ENCODE results near the gene ATAD3B. TPM values are rescaled to one million over a fixed set of nuclear protein-coding genes. Genes with fewer than 3 reads are reported as not detected.
"Not testable (repeated sequence)": the region's sequence is repeated elsewhere in the genome, so short reads cannot be mapped to it uniquely, and the experiment has no call there.

Gene ATAD3B
- total RNA-seq, 2 donors from 2014 or later: 15.4 to 30.9 TPM

DNA sequence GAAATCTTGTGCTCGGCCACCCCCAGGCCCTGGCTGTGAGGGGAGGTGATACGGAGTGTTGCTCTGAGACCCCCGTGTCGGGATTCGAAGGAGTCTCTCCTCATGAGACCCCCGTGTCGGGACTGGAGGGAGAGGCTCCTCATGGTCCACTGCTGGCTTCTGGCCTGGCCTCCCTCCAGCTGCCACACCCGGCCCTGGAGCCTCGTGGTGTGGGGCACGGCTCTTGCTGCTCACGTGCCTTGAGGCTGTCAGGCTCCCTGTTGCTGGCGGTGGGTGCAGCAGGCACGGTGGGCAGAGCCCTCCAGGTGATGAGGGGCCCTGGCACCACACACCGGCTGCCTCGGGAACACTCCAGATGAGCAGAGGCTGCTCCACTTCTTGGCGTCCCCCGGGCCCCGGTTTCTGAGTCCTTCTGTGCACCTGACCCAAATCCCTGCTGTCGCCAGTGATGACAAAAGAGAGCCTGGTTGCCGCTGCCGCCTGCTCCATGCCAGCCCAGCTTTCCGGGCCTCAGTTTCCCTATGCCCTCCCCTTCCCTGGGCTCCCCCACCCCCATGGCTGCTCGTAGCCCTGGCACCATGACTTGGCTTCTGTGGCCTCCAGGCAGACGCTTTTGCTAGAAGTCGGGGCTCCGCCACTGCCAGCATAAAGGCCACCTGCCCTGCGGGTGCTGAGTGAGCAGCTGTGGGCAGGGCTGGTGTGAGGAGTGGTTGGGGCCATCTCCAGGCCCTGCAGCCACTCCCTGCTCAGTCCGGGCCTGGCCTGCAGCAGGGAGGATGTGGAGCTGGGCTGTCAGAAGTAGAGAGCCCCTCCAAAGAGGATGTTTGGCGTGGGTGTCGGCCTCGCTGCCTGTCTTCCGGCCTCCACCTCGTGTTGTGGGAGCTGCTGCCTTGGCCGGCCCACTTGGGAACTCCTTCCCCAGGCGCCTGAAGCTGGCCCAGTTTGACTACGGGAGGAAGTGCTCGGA is 57.0 kb downstream of the ATAD3B start:
- DNase-seq (ENCODE audit: low spot score): no peak
- Histone ChIP-seq H3K27ac (no peak overlapping the region), H3K4me3 (no peak overlapping the region), H3K27me3 (replicated peaks; ENCODE audit: insufficient read depth) (no peaks in the 10 kb centered on the region), H3K36me3 (peaks cover 6% of the 10 kb centered on the region), H3K9me3 (peaks cover 4% of the 10 kb centered on the region), H3K4me1 (ENCODE audit: control insufficient read depth in 1 of 2, low read depth in 2 of 2) (no peaks in the 10 kb centered on the region)
- TF ChIP-seq, protein P1, sequence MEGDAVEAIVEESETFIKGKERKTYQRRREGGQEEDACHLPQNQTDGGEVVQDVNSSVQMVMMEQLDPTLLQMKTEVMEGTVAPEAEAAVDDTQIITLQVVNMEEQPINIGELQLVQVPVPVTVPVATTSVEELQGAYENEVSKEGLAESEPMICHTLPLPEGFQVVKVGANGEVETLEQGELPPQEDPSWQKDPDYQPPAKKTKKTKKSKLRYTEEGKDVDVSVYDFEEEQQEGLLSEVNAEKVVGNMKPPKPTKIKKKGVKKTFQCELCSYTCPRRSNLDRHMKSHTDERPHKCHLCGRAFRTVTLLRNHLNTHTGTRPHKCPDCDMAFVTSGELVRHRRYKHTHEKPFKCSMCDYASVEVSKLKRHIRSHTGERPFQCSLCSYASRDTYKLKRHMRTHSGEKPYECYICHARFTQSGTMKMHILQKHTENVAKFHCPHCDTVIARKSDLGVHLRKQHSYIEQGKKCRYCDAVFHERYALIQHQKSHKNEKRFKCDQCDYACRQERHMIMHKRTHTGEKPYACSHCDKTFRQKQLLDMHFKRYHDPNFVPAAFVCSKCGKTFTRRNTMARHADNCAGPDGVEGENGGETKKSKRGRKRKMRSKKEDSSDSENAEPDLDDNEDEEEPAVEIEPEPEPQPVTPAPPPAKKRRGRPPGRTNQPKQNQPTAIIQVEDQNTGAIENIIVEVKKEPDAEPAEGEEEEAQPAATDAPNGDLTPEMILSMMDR (IDR thresholded peaks at IDR 0.05): no peak
- ATAC-seq (ENCODE audit: insufficient number of reproducible peaks, low FRiP score, low read depth): no peak

DNA sequence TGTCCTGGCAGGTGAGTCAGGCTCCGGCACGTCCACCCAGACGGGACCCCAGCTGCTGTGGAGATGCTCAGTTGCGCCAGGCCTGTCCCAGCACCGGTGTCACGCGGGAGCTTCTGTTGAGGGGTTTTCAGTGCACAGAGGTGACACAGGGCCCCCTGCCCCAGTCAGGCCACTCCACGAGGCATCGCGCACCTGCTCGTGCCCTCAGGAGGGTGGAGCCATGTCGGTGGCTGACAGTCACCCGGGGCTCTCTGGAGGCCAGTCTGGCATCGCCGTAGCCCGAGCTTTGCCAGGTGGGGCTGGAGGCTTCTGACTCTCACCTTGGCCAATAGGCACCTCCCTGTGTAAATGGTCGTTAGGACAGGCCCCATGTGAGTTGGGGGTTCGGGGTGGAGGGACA is 57.8 kb downstream of the ATAD3B start:
- Histone ChIP-seq H3K36me3 (peaks cover 6% of the 10 kb centered on the region), H3K27me3 (replicated peaks; ENCODE audit: insufficient read depth) (no peaks in the 10 kb centered on the region), H3K4me3 (no peak overlapping the region), H3K9me3 (peaks cover 4% of the 10 kb centered on the region), H3K4me1 (ENCODE audit: control insufficient read depth in 1 of 2, low read depth in 2 of 2) (no peaks in the 10 kb centered on the region), H3K27ac (no peak overlapping the region)
- TF ChIP-seq, protein P1 (IDR thresholded peaks at IDR 0.05): no peak
- ATAC-seq (ENCODE audit: insufficient number of reproducible peaks, low FRiP score, low read depth): no peak
- DNase-seq (ENCODE audit: low spot score): no peak

DNA sequence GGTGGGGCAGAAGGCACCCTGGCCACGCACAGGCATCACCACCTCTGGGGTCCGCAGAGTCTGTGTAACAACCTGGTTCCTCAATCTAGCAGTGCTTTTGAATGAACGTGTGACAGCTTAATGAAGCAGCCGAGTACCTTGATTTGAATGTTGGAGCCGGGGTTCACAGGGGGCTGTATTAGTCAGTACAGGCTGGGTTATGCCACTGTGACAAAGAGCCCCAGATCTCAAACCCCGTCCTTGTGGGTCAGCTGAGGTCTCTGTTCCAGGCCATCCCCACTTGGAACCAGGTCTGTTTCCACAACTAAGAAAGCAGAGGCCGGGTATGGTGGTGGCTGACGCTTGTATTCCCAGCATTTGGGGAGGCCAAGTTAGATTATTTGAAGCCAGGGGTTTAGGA is 58.4 kb downstream of the ATAD3B start:
- no peak for DNase-seq (ENCODE audit: low spot score)
- peaks cover 6% of the 10 kb centered on the region for H3K36me3 ChIP-seq
- no peaks in the 10 kb centered on the region for H3K4me1 ChIP-seq (ENCODE audit: control insufficient read depth in 1 of 2, low read depth in 2 of 2)

DNA sequence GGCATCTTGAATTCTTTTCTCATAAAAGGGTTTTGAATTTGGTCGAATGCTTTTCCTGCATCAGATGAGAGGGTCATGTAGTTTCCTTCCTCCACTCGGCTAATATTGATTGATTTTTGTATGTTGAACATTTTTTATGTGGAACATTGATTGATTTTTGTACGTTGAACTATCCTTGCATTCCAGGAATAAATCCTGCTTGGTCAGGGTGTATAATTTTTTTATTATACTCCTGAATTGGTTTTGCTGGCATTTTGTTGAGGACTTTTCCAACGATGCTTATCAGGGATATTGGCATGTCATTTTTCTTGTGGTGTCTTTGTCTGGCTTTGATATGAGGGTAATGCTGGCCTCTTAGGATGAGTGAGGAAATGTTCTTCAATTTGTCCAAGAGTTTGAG is 60.4 kb downstream of the ATAD3B start:
- Histone ChIP-seq H3K36me3 (peaks cover 6% of the 10 kb centered on the region), H3K9me3 (peaks cover 4% of the 10 kb centered on the region), H3K27ac (no peak overlapping the region), H3K27me3 (replicated peaks; ENCODE audit: insufficient read depth) (no peaks in the 10 kb centered on the region), H3K4me1 (ENCODE audit: control insufficient read depth in 1 of 2, low read depth in 2 of 2) (no peaks in the 10 kb centered on the region), H3K4me3 (no peak overlapping the region)
- DNase-seq (ENCODE audit: low spot score): no peak
- ATAC-seq (ENCODE audit: insufficient number of reproducible peaks, low FRiP score, low read depth): no peak
- TF ChIP-seq, protein P1 (IDR thresholded peaks at IDR 0.05): no peak

More for the DNA sequence above, 58.4 kb downstream of the ATAD3B start:
- H3K27ac ChIP-seq: no peak overlapping the region
- H3K27me3 ChIP-seq (replicated peaks; ENCODE audit: insufficient read depth): no peaks in the 10 kb centered on the region
- TF ChIP-seq, protein P1 (IDR thresholded peaks at IDR 0.05): no peak
- no peak overlapping the region for H3K4me3 ChIP-seq
- H3K9me3 ChIP-seq: peaks cover 4% of the 10 kb centered on the region
- no peak for ATAC-seq (ENCODE audit: insufficient number of reproducible peaks, low FRiP score, low read depth)

DNA sequence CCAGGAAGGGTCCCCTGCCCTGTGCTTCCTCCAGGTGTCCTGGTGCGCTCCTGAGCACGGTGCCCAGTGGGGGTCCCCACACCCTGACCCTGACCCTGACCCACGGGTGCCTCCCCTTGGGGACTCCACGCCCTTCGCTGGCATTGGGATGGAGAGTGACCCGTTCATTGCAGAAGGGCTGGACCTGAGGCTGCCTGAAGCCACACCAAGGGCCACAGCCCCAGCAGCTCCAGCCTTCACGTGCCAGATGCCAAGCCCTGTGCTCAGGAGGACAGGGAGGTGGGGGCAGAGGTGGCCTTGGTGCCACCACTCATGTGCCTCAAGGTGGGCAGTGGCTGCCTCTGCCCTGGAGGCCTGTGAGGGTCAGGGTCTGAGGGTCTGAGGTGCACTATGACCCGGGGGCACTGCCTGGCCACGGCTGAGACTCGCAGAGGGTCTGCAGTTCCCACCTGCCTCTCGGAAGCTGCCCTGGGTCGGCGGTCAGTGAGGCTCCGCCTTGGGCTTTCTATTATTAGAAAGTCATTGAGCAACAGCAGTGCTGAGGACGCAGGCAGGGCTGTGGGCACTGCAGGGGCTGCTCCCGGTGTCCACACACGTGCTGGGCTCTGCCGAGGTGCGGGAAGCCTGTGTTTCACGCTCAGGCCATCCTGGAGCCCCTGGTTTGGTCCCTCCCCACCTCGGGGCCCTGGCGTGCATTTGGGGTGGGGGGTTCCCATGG is 61.8 kb downstream of the ATAD3B start:
- H3K36me3 ChIP-seq; H3K9me3 ChIP-seq; H3K4me3 ChIP-seq; H3K4me1 ChIP-seq (ENCODE audit: control insufficient read depth in 1 of 2, low read depth in 2 of 2); ATAC-seq (ENCODE audit: insufficient number of reproducible peaks, low FRiP score, low read depth); DNase-seq (ENCODE audit: low spot score); H3K27ac ChIP-seq; H3K27me3 ChIP-seq (replicated peaks; ENCODE audit: insufficient read depth): not testable (repeated sequence)

DNA sequence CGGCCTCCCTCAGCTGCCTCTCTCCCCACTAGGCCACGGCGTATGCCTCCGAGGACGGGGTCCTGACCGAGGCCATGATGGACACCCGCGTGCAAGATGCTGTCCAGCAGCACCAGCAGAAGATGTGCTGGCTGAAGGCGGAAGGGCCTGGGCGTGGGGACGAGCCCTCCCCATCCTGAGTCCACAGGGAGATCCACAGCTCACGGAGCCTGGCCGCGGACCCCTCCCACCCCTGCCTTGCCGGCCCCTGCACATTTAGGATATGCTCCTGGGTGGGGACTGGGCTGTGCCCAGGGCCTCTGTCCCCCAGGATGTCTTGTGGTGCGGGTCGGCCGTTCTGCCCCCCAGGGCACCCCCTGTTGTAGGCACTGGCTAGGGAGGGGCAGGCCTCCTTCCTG is 62.3 kb downstream of the ATAD3B start:
- H3K36me3 ChIP-seq; ATAC-seq (ENCODE audit: insufficient number of reproducible peaks, low FRiP score, low read depth); DNase-seq (ENCODE audit: low spot score); H3K4me1 ChIP-seq (ENCODE audit: control insufficient read depth in 1 of 2, low read depth in 2 of 2); H3K4me3 ChIP-seq; H3K27me3 ChIP-seq (replicated peaks; ENCODE audit: insufficient read depth); H3K27ac ChIP-seq; H3K9me3 ChIP-seq: not testable (repeated sequence)

Data from thoracic aorta (tissue), 2 donors.